Stimulated activated effector memory CD8-positive, alpha-beta T cell treated with anti-CD3 and anti-CD28 coated beads, Interleukin-12 subunit alpha, Interleukin-12 subunit beta, amount 100 ng/mL, for 72 hours (primary cell): ENCODE results near the gene TOMM34.

ENCODE experiments used
- ATAC-seq: fragments of 150-1000 bp; cut with Tn5 transposase; 2 replicates; pipeline ENCODE4 v1.10.0; 2021
- DNase-seq, 2 donors: peaks; one replicate each; pipeline ENCODE4 v3.0.0; 2021 to 2022; ENCODE audit warnings: low spot score in 2 of 2
- H3K27ac Mint-ChIP-seq: one replicate; pipeline ENCODE4 v1.8.0; 2022; ENCODE audit warnings: mild to moderate bottlenecking, mixed read lengths
- H3K36me3 Mint-ChIP-seq: one replicate; pipeline ENCODE4 v1.8.0; 2022; ENCODE audit warnings: mild to moderate bottlenecking, mixed read lengths
- H3K4me1 Mint-ChIP-seq: one replicate; pipeline ENCODE4 v1.8.0; 2022; ENCODE audit warnings: mixed read lengths
- H3K4me3 Mint-ChIP-seq: one replicate; pipeline ENCODE4 v1.8.0; 2022; ENCODE audit warnings: mild to moderate bottlenecking, mixed read lengths
- H3K9me3 Mint-ChIP-seq: one replicate; pipeline ENCODE4 v1.8.0; 2022; ENCODE audit warnings: mixed read lengths

The TOMM34 gene, protein sequence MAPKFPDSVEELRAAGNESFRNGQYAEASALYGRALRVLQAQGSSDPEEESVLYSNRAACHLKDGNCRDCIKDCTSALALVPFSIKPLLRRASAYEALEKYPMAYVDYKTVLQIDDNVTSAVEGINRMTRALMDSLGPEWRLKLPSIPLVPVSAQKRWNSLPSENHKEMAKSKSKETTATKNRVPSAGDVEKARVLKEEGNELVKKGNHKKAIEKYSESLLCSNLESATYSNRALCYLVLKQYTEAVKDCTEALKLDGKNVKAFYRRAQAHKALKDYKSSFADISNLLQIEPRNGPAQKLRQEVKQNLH

DNA sequence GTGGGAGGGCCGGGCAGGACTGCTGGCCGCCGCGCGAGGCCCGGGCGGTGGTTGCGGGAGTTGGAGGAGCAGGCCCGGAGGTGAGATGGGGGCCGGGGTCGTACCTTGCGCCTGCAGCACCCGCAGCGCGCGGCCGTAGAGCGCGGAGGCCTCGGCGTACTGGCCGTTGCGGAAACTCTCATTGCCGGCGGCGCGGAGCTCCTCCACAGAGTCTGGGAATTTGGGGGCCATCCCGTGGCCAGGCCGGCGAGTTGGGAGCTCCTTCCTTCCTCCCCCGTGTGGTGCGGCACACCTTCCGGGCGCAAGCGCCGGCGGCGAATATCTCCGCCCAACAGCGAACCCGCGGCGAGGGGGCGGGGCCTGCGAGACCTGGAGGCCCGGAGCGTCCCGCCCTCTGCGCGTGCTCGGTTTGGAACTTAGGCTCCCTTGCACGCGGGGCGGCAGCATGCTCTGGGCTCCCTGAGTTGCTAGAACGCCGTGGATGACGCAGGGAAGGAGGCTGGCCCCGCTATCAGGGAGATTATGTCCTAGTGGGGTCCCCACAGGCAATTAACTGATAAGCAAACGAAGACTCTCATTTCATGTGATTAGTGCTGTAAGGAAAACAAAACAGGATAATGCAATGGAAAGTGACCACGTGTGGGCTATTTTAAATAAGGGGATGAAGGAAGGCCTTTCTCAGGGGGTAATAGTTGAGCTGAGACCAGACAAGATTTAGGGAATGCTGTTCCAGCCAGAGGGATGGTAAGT is at the start of gene TOMM34:
TOMM34 (minus strand) TSS at position 295 of the 750 bp plus-strand sequence; CDS start at position 231, 64 bp downstream.
- Mint-ChIP-seq H3K4me1 (peaks cover 58% of the 10 kb centered on the region), H3K4me3 (peak within 1 kb of the TSS; percentile 79), H3K9me3 (no peaks in the 10 kb centered on the region), H3K36me3 (peaks cover 53% of the 10 kb centered on the region), H3K27ac (peak within 1 kb of the TSS; percentile 92)
- ATAC-seq (peak; percentile 93), DNase-seq (peak; percentile 91 to 96)

DNA sequence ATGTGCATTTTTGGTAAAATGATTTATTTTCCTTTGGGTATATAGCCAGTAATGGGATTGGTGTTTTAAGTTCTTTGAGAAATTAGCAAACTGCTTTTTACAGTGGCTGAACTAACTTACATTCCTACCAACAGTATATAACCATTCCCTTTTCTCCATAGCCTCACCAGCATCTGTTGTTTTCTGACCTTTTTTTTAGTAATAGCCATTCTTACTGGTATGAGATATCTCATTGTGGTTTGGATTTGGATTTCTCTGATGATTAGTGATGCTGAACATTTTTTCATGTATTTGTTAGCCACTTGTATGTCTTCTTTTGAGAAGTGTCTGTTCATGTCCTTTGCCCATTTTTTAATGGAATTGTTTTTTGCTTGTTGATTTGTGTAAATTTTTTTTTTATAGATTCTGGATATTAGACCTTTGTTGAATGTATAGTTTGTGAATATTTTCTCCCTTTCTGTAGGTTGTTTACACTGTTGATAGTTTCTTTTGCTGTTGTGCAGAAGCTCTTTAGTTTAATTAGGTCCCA is 48.4 kb upstream of the TOMM34 start:
- Mint-ChIP-seq H3K36me3 (peaks cover 100% of the 10 kb centered on the region), H3K27ac (peak overlapping the region; percentile 29)

DNA sequence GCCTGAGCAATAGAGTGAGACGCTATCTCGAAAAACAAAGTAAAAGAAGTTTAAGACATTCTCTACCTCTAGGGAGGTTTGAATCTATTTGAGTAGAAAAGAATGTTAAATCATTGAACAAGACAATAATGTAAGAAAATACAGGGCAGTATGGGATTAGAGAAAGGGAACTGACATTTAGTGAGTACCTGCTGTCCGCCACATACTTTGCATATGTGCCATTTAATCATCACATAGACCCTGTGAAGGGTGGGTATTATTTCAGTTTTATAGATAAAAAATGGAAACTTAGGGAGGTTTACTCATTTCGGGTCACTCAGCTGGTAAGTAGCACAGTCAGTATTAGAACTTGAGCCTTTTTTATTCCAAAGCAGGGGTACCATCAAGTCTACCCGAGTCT is 37.5 kb upstream of the TOMM34 start:
- ATAC-seq: no peak

More for the DNA sequence above, 48.4 kb upstream of the TOMM34 start:
- H3K4me1 Mint-ChIP-seq: peaks cover 54% of the 10 kb centered on the region
- no peak for DNase-seq
- no peak for ATAC-seq
- H3K4me3 Mint-ChIP-seq: no peak overlapping the region
- no peaks in the 10 kb centered on the region for H3K9me3 Mint-ChIP-seq

DNA sequence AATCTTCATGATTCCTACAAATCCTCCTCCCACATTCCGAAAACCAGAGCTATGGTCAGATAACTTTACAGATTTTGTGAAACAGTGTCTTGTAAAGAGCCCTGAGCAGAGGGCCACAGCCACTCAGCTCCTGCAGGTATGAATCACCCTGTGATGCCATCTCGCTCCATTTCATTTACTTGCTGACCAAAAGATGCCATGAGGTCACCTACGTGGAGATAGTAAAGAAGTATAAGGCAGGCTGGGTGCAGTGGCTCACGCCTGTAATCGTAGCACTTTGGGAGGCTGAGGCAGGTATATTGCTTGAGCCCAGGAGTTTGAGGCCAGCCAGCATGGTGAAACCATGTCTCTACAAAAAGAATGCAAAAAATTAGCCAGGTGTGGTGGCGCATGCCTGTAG is 37.0 kb upstream of the TOMM34 start:
- peak overlapping the region; percentile 81 for H3K27ac Mint-ChIP-seq
- H3K9me3 Mint-ChIP-seq: no peaks in the 10 kb centered on the region
- DNase-seq (no peak), ATAC-seq (peak; percentile 36)
- H3K4me1 Mint-ChIP-seq: peaks cover 52% of the 10 kb centered on the region
- no peak overlapping the region for H3K4me3 Mint-ChIP-seq
- peaks cover 100% of the 10 kb centered on the region for H3K36me3 Mint-ChIP-seq

More for the DNA sequence above, 37.5 kb upstream of the TOMM34 start:
- peaks cover 100% of the 10 kb centered on the region for H3K36me3 Mint-ChIP-seq
- peaks cover 52% of the 10 kb centered on the region for H3K4me1 Mint-ChIP-seq
- peak overlapping the region; percentile 81 for H3K27ac Mint-ChIP-seq
- H3K4me3 Mint-ChIP-seq: no peak overlapping the region
- H3K9me3 Mint-ChIP-seq: no peaks in the 10 kb centered on the region
- no peak for DNase-seq

DNA sequence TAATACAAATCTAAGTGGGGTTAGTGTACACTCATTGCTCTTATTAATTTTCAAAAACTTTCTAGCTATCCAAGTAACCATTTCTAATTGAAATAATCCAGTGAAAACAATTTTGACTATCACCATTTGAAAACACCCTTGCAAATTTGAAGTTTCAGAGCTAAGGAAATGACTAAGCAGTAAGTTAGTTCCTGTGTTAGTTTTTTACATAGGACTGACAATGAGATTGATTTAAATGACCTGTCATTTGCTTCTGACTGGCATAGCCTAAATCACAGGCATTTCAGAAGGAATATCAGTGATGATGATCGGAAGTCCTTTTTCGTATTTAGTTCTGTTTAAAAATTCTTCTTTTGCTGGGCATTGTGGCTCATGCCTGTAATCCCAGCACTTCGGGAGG is 33.1 kb upstream of the TOMM34 start:
- Mint-ChIP-seq H3K4me3 (peak overlapping the region; percentile 51), H3K27ac (peak overlapping the region; percentile 82), H3K9me3 (no peaks in the 10 kb centered on the region), H3K4me1 (peaks cover 66% of the 10 kb centered on the region), H3K36me3 (peaks cover 99% of the 10 kb centered on the region)
- no peak for DNase-seq
- ATAC-seq: peak; percentile 67

DNA sequence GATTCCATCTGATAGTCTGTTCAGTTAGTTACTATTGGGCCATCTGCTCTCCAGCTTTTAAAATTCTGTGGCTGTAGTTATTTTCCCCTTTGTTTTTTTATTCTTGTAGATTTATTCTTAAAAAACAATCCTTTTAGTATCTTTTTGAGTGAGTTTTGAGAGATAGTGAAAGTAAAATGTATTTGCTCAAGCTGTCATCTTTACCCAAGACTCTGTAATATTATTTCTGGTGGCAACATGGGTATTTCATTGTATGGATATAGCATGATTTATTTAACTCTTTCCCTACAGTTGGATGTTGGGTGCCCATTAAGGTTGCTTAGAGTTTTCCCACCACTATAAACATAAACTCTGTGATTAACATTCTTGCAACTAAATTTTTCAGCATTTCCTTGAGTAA is 30.8 kb upstream of the TOMM34 start:
- Mint-ChIP-seq H3K27ac (peak overlapping the region; percentile 90), H3K4me3 (peak overlapping the region; percentile 72), H3K9me3 (no peaks in the 10 kb centered on the region), H3K4me1 (peaks cover 53% of the 10 kb centered on the region), H3K36me3 (peaks cover 99% of the 10 kb centered on the region)
- ATAC-seq: no peak
- DNase-seq: no peak

DNA sequence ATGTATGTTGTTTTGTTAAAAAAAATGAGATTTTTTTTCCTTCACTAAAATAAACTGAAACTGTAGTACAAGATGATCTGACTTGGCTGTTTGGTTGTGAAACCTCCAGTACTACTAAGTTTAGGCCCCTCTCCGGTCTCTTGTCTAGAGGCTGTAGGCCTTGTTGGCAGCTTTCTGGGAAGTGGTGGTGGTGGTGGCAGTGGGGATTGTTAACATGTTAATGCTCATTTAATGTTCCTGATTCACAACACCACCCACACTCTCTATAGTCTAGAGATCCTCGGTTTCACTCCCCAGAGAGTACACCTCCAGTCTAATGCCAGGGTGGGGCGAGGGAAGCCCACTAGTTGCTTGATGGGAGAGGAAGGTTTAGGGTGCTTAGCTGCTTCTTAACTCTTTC is 30.2 kb upstream of the TOMM34 start:
- DNase-seq (peak in 1 of 2 donors; percentile 74), ATAC-seq (peak; percentile 97)
- Mint-ChIP-seq H3K27ac (peak overlapping the region; percentile 90), H3K4me3 (peak overlapping the region; percentile 72), H3K36me3 (peaks cover 99% of the 10 kb centered on the region), H3K9me3 (no peaks in the 10 kb centered on the region), H3K4me1 (peaks cover 53% of the 10 kb centered on the region)

DNA sequence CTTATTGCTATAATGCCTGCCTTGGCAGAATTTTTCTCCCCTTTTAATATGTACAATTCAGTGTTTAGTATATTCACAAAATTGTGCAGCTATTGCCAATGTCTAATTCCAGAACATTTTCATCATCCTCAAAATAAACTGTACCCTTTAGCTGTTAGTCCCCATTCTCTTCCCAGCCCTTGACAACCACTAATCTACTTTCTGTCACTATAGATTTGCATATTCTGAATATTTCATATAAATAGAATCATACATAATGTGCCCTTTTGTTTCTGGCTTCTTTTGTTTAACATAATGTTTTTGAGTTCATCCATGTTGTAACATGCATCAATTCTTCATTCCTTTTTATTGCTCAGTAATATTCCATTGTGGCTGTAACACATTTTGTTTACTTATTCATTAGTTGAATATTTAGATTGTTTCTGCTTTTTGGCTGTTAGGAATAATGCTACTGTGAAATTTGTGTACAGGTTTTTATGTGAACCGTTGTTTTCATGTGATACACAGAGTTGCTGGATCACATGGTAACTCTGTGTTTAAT is 28.5 kb upstream of the TOMM34 start:
- no peak for ATAC-seq
- H3K4me1 Mint-ChIP-seq: peaks cover 52% of the 10 kb centered on the region
- H3K36me3 Mint-ChIP-seq: peaks cover 99% of the 10 kb centered on the region
- H3K4me3 Mint-ChIP-seq: no peak overlapping the region
- H3K9me3 Mint-ChIP-seq: no peaks in the 10 kb centered on the region
- peak overlapping the region; percentile 47 for H3K27ac Mint-ChIP-seq
- no peak for DNase-seq

DNA sequence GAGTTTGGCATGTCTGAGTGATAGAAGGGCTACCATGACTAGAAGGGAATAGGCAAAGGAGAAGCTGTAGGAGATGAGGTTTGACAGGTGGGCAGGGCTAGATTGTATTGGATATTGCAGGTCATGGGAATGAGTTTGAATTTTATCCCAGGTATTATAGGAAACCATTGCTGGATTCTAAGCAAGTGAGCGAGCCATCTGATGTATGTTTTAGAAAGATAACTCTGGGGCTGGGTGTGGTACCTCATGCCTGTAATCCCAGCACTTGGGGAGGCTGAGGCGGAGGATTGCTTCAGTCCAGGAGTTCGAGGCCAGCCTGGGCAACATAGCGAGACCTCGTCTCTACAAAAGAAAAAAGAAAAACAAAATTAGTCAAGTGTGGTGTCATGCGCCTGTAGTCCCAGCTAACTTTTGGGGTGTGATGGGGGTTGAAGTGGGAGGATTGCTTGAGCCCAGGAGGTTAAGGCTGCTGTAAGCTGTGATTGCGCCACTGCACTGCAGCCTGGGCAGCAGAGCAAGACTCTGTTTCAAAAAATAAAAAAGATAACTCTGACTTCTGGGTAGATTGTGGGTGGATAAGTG is 23.0 kb upstream of the TOMM34 start:
- Mint-ChIP-seq H3K4me3 (no peak overlapping the region), H3K27ac (peak overlapping the region; percentile 63), H3K9me3 (no peaks in the 10 kb centered on the region), H3K4me1 (peaks cover 53% of the 10 kb centered on the region), H3K36me3 (peaks cover 100% of the 10 kb centered on the region)
- ATAC-seq (no peak), DNase-seq (no peak)

DNA sequence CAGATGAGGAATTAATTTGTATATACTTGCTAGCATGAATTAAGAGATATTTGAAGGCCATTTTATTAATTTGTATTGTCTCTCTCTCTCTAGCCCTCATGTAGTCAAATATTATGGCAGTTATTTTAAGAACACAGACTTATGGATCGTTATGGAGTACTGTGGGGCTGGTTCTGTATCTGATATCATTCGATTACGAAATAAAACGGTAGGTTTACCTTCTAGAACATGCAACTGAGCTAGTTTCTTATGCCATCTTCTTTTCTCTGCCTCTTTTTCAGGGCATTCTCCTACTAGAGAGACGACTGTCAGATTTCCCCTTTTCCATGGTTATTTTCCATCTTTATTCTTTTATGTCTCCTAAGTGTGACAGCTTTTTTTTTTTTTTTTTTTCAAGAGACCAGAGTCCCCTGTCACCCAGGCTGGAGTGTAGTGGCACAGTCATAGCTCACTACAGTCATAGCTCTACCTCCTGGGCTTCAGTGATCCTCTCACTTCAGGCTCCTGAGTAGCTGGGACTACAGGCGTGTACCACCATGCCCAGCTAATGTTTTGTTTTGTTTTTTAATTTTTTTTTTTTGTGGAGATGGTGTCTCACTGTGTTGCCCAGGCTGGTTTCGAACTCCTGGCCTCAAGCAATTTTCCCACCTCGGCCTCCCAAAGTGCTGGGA is 21.7 kb upstream of the TOMM34 start:
- Mint-ChIP-seq H3K4me3 (no peak overlapping the region), H3K4me1 (peaks cover 66% of the 10 kb centered on the region), H3K27ac (peak overlapping the region; percentile 95), H3K36me3 (peaks cover 100% of the 10 kb centered on the region), H3K9me3 (no peaks in the 10 kb centered on the region)
- DNase-seq (no peak), ATAC-seq (peak; percentile 93)

DNA sequence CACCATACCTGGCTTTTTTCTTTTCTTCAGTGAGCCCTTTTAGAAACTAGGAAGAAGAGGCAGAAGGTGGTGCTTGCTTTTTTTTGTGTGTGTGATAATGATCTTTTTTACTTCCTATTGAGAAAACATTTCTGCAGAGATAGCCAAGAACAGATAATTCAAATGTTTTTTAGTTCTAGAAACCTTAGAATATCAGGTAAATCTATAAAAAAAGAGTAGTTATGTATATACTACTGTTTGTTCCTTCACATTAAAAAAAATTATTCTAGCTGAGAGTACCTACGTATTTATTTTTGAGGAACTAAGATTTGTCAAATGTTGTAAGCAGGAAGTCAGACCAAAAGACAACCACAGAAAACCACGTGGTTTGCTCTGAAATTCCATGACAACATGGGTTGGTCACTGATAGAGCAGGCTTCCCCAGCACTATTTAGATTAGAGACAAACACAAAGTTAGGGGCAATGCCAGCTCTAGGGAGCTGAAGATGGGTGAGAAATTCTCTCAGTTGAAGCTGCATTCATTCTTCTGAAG is 19.0 kb upstream of the TOMM34 start:
- Mint-ChIP-seq H3K4me3 (peak overlapping the region; percentile 65), H3K36me3 (peaks cover 100% of the 10 kb centered on the region), H3K27ac (peak overlapping the region; percentile 95), H3K4me1 (peaks cover 76% of the 10 kb centered on the region), H3K9me3 (no peaks in the 10 kb centered on the region)
- peak; percentile 91 for ATAC-seq
- DNase-seq: peak in 1 of 2 donors; percentile 73

DNA sequence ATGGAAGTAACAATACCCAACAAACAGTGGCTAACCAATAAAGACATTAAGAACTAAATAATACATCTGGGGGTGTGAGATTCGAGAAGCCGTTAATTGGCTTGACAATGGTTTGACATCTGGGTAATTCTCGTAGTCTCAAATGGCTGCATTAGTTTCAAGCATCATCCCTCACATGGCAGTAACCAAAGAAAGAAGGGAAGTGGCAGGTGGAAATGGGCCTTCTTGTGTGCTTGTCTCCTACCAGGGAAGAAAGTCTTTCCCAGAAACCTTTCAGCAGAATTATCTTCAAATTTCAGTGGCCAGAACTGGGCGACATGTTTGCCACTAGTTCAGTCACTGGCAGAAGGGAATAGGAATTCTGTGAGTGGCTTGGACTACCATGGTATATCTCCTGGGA is 16.5 kb upstream of the TOMM34 start:
- Mint-ChIP-seq H3K36me3 (peaks cover 100% of the 10 kb centered on the region), H3K4me3 (no peak overlapping the region)
- no peak for ATAC-seq

DNA sequence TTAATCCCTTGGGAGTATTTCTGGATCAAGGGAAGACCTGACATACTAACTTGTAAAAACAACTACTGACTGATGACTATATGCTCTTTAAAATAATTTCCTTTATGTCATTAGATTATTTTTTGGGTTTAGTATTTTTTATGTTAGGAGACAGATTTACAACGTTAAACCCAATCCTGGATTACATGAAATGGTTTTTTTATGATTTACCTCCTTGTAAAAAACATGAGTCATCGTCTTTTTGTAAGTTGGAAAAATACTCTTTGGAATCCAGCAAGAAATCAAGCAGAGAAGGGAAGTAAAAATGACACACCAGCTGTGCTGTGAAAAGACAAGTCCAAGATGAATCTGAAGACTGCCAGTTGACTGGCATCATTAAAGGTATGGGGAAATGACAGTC is 12.9 kb upstream of the TOMM34 start:
- Mint-ChIP-seq H3K27ac (peak overlapping the region; percentile 46), H3K36me3 (peaks cover 94% of the 10 kb centered on the region), H3K4me3 (peak overlapping the region; percentile 21), H3K4me1 (peaks cover 80% of the 10 kb centered on the region), H3K9me3 (no peaks in the 10 kb centered on the region)
- DNase-seq: peak in 1 of 2 donors; percentile 25
- ATAC-seq: no peak

More for the DNA sequence above, 16.5 kb upstream of the TOMM34 start:
- Mint-ChIP-seq H3K27ac (peak overlapping the region; percentile 95), H3K4me1 (peaks cover 72% of the 10 kb centered on the region), H3K9me3 (no peaks in the 10 kb centered on the region)
- DNase-seq: peak in 1 of 2 donors; percentile 26

DNA sequence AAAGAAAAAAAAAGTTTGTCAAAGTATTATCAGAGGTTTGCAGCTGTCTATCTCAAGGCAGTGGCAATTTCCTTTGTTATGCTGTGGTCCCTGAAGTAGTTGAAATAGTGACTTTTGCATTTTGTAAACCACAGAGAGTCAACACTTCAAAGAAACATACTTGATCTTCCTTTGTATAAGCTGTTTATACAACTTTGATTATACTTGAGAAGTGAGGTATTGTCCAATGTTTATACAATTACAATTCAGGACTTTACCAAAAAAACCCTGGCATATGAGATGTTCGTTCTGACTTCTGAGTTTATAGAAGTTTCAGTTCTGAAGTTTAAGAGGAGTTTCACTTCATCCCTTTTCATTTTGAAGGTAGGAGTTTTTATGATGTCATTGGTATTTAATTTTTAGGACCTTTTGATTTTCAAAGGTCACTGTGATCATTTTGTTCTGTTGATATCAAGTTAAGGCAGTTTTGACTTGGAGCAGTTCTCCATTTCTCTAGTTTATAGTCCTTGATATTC is 10.1 kb upstream of the TOMM34 start:
- Mint-ChIP-seq H3K36me3 (peaks cover 92% of the 10 kb centered on the region), H3K27ac (peak overlapping the region; percentile 99), H3K9me3 (no peaks in the 10 kb centered on the region), H3K4me1 (peaks cover 71% of the 10 kb centered on the region), H3K4me3 (peak overlapping the region; percentile 100)
- no peak for DNase-seq
- no peak for ATAC-seq
